Activated T-helper 9 cell treated with anti-CD3 and anti-CD28 coated beads, Interleukin-2, amount 50 U/mL, for 16 hours (primary cell): ENCODE data around the gene CHD5.
A peak's percentile ranks its signal among the peaks of the same experiment; 100 is the strongest.
"Not testable (repeated sequence)": the region's sequence is repeated elsewhere in the genome, so short reads cannot be mapped to it uniquely, and the experiment has no call there.

ENCODE experiments used
- DNase-seq: peaks from one replicate; pipeline ENCODE4 v3.0.0-alpha.2; 2020; ENCODE audit warnings: low read depth

Gene CHD5

GRCh38 chr1:6180268-6180706 is at the start of gene CHD5:
Gene CHD5, minus strand, starts transcription at chr1:6180321. Its CDS starts 298 bp downstream, at chr1:6180023.
- DNase-seq, result no peak

GRCh38 chr1:6225651-6226050 is 45.5 kb upstream of the CHD5 start:
- DNase-seq, result no peak

GRCh38 chr1:6224718-6225117 is 44.6 kb upstream of the CHD5 start:
- DNase-seq, result no peak

GRCh38 chr1:6223617-6224016 is 43.5 kb upstream of the CHD5 start:
- no peak for DNase-seq

GRCh38 chr1:6222636-6223035 is 42.5 kb upstream of the CHD5 start:
- DNase-seq, result no peak

- no peak for DNase-seq
These were observed 41.2 kb upstream of the CHD5 start for GRCh38 chr1:6221210-6221784.

GRCh38 chr1:6220236-6220635 is 40.1 kb upstream of the CHD5 start:
- DNase-seq, result no peak

- not testable (repeated sequence) for DNase-seq
These were observed 39.5 kb upstream of the CHD5 start for GRCh38 chr1:6219641-6220040.

GRCh38 chr1:6218375-6219164 is 38.4 kb upstream of the CHD5 start:
- no peak for DNase-seq

GRCh38 chr1:6212193-6212959 is 32.3 kb upstream of the CHD5 start:
- no peak for DNase-seq

- DNase-seq, result no peak
These were observed 31.6 kb upstream of the CHD5 start for GRCh38 chr1:6211731-6212130.

GRCh38 chr1:6210591-6211355 is 30.7 kb upstream of the CHD5 start:
- no peak for DNase-seq

GRCh38 chr1:6209661-6210580 is 29.8 kb upstream of the CHD5 start:
- DNase-seq, result no peak

GRCh38 chr1:6208723-6209660 is 28.9 kb upstream of the CHD5 start:
- DNase-seq, result no peak

GRCh38 chr1:6207921-6208320 is 27.8 kb upstream of the CHD5 start:
- DNase-seq, result no peak

- DNase-seq, result no peak
These were observed 27.2 kb upstream of the CHD5 start for GRCh38 chr1:6207075-6207885.

- no peak for DNase-seq
These were observed 26.4 kb upstream of the CHD5 start for GRCh38 chr1:6206520-6206855.

- peak; percentile 66 for DNase-seq
These were observed 25.9 kb upstream of the CHD5 start, which contains the start of gene RNF207 for GRCh38 chr1:6205849-6206519. Gene RNF207, plus strand, starts transcription at chr1:6206119. Its CDS starts 417 bp downstream, at chr1:6206536.

GRCh38 chr1:6202256-6202655 is 22.1 kb upstream of the CHD5 start:
- no peak for DNase-seq
